Dendritic cell treated with granulocyte-macrophage colony-stimulating factor and Interleukin-4, amounts not matched to agents 40 ng/mL and 50 ng/mL, for 4 days (primary cell): Measurements from ENCODE around the gene FREM3.
"Not testable (repeated sequence)": the region's sequence is repeated elsewhere in the genome, so short reads cannot be mapped to it uniquely, and the experiment has no call there.

ENCODE experiments used
- H3K27ac Mint-ChIP-seq: one replicate; pipeline ENCODE4 v1.8.0; 2022; ENCODE audit warnings: mild to moderate bottlenecking, mixed read lengths
- H3K27me3 Mint-ChIP-seq: one replicate; pipeline ENCODE4 v1.8.0; 2022; ENCODE audit warnings: mild to moderate bottlenecking, mixed read lengths
- H3K36me3 Mint-ChIP-seq: one replicate; pipeline ENCODE4 v1.8.0; 2022; ENCODE audit warnings: low read depth, mixed read lengths
- H3K4me1 Mint-ChIP-seq: one replicate; pipeline ENCODE4 v1.8.0; 2022; ENCODE audit warnings: low read depth, mixed read lengths
- H3K4me3 Mint-ChIP-seq: one replicate; pipeline ENCODE4 v1.8.0; 2022; ENCODE audit warnings: mild to moderate bottlenecking, moderate library complexity, mixed read lengths
- H3K9me3 Mint-ChIP-seq: one replicate; pipeline ENCODE4 v1.8.0; 2022; ENCODE audit warnings: mixed read lengths
- intact Hi-C: fragments of 100-400 bp; cut with micrococcal nuclease; formaldehyde crosslinking; loops from one replicate; pipeline ENCODE4 v1.15.0; 2022

FREM3 gene

DNA sequence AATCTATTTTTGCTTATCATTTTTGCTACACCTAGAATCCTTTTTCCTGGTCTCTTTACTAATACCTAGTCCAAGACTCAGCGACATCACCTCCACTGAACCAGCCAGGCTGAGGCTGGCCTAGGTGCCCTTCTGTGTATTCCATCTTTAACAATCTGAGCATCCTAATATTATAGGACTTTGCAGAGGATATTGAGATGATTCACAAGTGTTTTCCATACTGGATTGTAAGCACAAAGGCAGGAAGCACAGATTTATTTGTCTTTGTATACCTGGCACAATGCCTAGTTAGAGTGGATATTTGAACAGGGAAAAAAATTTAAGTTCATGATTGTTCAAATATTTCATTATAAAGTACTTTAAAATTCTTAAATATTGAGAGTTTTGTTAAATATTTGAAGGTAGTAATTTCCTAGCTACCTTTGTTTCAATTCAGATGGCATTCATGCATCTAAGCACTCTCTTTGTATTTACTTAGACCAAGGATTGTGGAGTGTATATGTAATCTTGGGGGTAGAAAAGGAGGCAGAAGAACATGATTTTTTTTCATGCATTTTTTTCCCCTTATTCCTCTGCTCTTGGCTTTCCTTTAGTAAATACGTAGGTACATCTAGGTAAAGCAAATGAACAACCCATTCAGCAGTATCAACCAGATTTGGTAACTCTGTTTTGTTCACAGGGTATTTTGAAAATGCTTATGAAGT, 168.5 kb downstream of the FREM3 start:
- Mint-ChIP-seq H3K27me3 (no peaks in the 10 kb centered on the region), H3K4me1 (no peaks in the 10 kb centered on the region), H3K36me3 (peaks cover 93% of the 10 kb centered on the region), H3K9me3 (no peaks in the 10 kb centered on the region), H3K27ac (peak overlapping the region; percentile 25), H3K4me3 (no peak overlapping the region)
- intact Hi-C loops: no loop called here

DNA sequence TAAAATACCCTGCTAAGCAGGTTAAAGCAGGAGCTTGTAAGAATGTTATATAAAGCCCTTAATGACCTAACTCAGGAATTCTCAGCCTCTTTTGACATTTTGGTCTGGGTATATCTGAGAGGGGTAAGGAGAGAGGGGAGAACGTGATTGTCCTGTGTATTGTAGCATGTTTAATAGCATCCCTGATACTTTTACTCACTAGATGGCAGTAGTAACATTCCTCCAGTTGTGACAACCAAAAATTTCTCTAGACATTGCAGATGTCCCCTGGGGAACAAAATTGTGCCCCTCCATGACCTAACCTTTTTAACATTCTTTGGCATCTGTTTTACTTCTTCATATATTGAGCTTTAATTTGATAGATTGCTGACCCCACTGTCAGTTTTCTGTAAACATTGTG, 169.1 kb downstream of the FREM3 start:
- peak overlapping the region; percentile 25 for H3K27ac Mint-ChIP-seq
- H3K27me3 Mint-ChIP-seq: no peaks in the 10 kb centered on the region
- peaks cover 93% of the 10 kb centered on the region for H3K36me3 Mint-ChIP-seq
- intact Hi-C loops: no loop called here
- H3K9me3 Mint-ChIP-seq: no peaks in the 10 kb centered on the region
- no peak overlapping the region for H3K4me3 Mint-ChIP-seq
- no peaks in the 10 kb centered on the region for H3K4me1 Mint-ChIP-seq

DNA sequence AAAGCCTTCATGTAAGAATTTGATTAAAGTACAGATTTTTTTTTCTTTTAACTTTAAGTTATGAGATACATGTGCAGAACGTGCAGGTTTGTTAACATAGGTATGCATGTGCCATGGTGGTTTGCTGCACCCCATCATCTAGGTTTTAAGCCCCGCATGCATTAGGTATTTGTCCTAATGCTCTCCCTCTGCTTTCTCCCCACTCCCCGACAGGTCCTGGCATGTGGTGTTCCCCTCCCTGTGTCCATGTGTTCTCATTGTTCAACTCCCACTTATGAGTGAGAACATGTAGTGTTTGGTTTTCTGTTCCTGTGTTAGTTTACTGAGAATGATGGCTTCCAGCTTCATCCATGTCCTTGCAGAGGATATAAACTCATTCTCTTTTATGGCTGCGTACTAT, 172.4 kb downstream of the FREM3 start:
- H3K4me1 Mint-ChIP-seq, H3K9me3 Mint-ChIP-seq, H3K4me3 Mint-ChIP-seq, intact Hi-C loops, H3K27me3 Mint-ChIP-seq, H3K27ac Mint-ChIP-seq: not testable (repeated sequence)
- peaks cover 96% of the 10 kb centered on the region for H3K36me3 Mint-ChIP-seq
